ENCODE results near the gene CCT2. TPM values are rescaled to one million over a fixed set of nuclear protein-coding genes. Genes with fewer than 3 reads are reported as not detected.

Gene CCT2
- 263 and 284 TPM in 2 replicates for total RNA-seq

GRCh38 chr12:69585189-69586062 is at the start of gene CCT2:
Gene CCT2 (plus strand): TSS chr12:69585459. CDS start chr12:69585522, 63 bp downstream.

DNA sequence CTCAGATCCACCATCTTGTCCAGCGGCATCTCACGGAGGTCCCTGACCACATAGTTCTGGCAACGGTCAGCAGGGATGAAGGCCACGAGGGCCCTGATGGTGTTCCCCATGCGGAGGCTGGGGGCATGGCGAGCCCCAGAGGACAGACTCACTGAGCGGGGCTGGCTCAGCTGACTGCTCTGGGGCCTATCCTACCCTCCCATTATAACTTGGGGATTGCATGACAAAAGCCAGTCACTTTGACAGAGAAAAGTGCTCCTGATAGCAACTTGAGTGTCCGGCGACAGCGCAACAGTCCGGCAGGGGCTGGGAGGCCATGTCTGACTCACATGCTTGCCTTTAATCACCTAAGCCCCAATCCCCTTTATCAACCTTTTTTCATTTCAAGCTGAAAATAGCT is 25.5 kb downstream of the CCT2 start, which contains the start of gene LRRC10:
Gene LRRC10, minus strand, starts transcription at position 179 of the 400 bp plus-strand sequence. Its CDS starts 69 bp downstream, at position 110.

Other genes with a start within 250 kb of the CCT2 start
- not detected in 2 replicates for gene LYZ, start 237.1 kb upstream of the CCT2 start, total RNA-seq
- 12.8 and 19.6 TPM in 2 replicates for gene YEATS4, start 225.7 kb upstream of the CCT2 start, total RNA-seq
- gene FRS2, start 115.1 kb upstream of the CCT2 start, total RNA-seq, result 29.6 and 35.2 TPM in 2 replicates
- not detected in 2 replicates for gene LRRC10, start 25.4 kb downstream of the CCT2 start, total RNA-seq
- gene BEST3, start 113.8 kb downstream of the CCT2 start, total RNA-seq, result under 0.01 TPM in 1 of 2 replicates, not detected in the other
- 29.8 and 59.3 TPM in 2 replicates for gene RAB3IP, start 153.4 kb downstream of the CCT2 start, total RNA-seq
- gene MYRFL, start 239.8 kb downstream of the CCT2 start, total RNA-seq, result 0.24 TPM in 1 of 2 replicates, not detected in the other